MM.1S (cell line): ENCODE measurements around the gene ARF6.

Experiments
- EZH2 ChIP-seq: fragments of 300-600 bp; sonication (generic); optimal IDR thresholded peaks from 2 replicates; pipeline ENCODE3; 2017; ENCODE audit warnings: low read depth, mild to moderate bottlenecking, antibody characterized with exemption, low read length, mixed read lengths
- TF ChIP-seq, protein P1 (sequence below): fragments of 300-600 bp; sonication (generic); IDR thresholded peaks from 2 replicates; pipeline ENCODE4 v1.5.1; 2016; ENCODE audit warnings: antibody characterized with exemption, low read length, mixed read lengths

GRCh38 chr14:49931523-49931922 is 38.6 kb downstream of the ARF6 start:
- TF ChIP-seq, protein P1, sequence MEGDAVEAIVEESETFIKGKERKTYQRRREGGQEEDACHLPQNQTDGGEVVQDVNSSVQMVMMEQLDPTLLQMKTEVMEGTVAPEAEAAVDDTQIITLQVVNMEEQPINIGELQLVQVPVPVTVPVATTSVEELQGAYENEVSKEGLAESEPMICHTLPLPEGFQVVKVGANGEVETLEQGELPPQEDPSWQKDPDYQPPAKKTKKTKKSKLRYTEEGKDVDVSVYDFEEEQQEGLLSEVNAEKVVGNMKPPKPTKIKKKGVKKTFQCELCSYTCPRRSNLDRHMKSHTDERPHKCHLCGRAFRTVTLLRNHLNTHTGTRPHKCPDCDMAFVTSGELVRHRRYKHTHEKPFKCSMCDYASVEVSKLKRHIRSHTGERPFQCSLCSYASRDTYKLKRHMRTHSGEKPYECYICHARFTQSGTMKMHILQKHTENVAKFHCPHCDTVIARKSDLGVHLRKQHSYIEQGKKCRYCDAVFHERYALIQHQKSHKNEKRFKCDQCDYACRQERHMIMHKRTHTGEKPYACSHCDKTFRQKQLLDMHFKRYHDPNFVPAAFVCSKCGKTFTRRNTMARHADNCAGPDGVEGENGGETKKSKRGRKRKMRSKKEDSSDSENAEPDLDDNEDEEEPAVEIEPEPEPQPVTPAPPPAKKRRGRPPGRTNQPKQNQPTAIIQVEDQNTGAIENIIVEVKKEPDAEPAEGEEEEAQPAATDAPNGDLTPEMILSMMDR, result no peak
- TF ChIP-seq EZH2, result no peak
